ENCODE measurements around the gene RPS16.
A peak's percentile ranks its signal among the peaks of the same experiment; 100 is the strongest.

RPS16 gene

GRCh38 chr19:39405261-39405957 is 30.3 kb downstream of the RPS16 start:
- no peak for DNase-seq (ENCODE audit: low read depth)
- TF ChIP-seq CTCF (conservative IDR thresholded peaks at IDR 0.05; ENCODE audit: low read depth, low read length), result no peak
- H3K4me3 ChIP-seq (ENCODE audit: low read depth, low read length), result no peak overlapping the region

GRCh38 chr19:39403331-39404312 is 32.1 kb downstream of the RPS16 start:
- peak; percentile 99 for DNase-seq (ENCODE audit: low read depth)
- H3K4me3 ChIP-seq (ENCODE audit: low read depth, low read length), result peak overlapping the region; percentile 41
- no peak for TF ChIP-seq CTCF (conservative IDR thresholded peaks at IDR 0.05; ENCODE audit: low read depth, low read length)

- TF ChIP-seq CTCF (conservative IDR thresholded peaks at IDR 0.05; ENCODE audit: low read depth, low read length), result no peak
- DNase-seq (ENCODE audit: low read depth), result peak; percentile 94
- H3K4me3 ChIP-seq (ENCODE audit: low read depth, low read length), result peak overlapping the region; percentile 41
Observed at GRCh38 chr19:39402346-39403300, 33.1 kb downstream of the RPS16 start.

GRCh38 chr19:39401549-39402345 is 34.0 kb downstream of the RPS16 start:
- TF ChIP-seq CTCF (conservative IDR thresholded peaks at IDR 0.05; ENCODE audit: low read depth, low read length), result no peak
- peak; percentile 83 for DNase-seq (ENCODE audit: low read depth)
- H3K4me3 ChIP-seq (ENCODE audit: low read depth, low read length), result no peak overlapping the region

GRCh38 chr19:39401070-39401548 is 34.6 kb downstream of the RPS16 start:
- no peak overlapping the region for H3K4me3 ChIP-seq (ENCODE audit: low read depth, low read length)
- TF ChIP-seq CTCF (conservative IDR thresholded peaks at IDR 0.05; ENCODE audit: low read depth, low read length), result no peak
- DNase-seq (ENCODE audit: low read depth), result no peak

GRCh38 chr19:39400061-39400460 is 35.7 kb downstream of the RPS16 start:
- H3K4me3 ChIP-seq (ENCODE audit: low read depth, low read length), result no peak overlapping the region
- DNase-seq (ENCODE audit: low read depth), result no peak
- no peak for TF ChIP-seq CTCF (conservative IDR thresholded peaks at IDR 0.05; ENCODE audit: low read depth, low read length)

Measured in choroid plexus epithelial cell (primary cell).